Stimulated activated CD4-positive, alpha-beta T cell treated with anti-CD3 and anti-CD28 coated beads, Interleukin-4, amount 100 ng/mL, for 4 hours (primary cell): ENCODE data around the gene RASA2.
"Not testable (repeated sequence)": the region's sequence is repeated elsewhere in the genome, so short reads cannot be mapped to it uniquely, and the experiment has no call there.

Experiments
- DNase-seq, 2 experiments: peaks; one replicate each; pipeline ENCODE4 v3.0.0-alpha.2; 2020

RASA2 gene

DNA sequence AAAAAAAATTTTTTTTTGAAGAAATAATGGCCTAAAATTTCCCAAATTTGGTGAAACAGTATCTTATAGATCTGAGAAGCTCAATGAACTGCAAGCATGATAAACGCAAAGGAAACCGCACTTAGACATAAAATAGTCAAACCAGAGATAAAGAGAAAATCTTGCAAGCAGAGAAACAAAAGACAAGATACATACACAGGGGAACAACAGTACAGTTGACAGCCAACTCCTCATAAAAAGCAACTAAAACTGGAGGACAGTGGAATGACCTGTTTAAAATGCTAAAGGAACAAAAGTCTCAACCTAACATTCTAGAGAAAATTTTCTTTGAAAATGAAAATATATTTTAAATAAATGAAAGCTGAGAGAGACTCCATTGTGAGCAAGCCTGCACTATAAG is 107.5 kb downstream of the RASA2 start:
- no peak for DNase-seq

DNA sequence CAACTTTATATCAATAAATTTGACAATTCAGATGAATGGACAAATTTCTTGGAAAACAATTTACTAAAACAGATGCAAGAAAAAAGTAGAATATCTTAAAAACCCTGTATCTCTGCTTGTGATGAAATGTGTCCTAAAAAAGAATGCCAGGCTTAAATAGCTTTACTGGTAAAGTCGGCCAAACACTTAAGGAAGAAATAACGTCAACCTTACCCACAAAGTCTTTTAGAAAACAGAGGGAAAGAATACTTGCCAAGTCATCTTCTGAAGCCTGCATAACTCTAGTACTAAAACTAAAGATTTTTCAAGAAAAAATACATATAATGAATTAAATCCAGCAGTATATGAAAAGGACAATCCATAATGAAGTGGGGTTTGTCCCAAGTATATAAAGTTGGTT is 111.1 kb downstream of the RASA2 start:
- no peak for DNase-seq

DNA sequence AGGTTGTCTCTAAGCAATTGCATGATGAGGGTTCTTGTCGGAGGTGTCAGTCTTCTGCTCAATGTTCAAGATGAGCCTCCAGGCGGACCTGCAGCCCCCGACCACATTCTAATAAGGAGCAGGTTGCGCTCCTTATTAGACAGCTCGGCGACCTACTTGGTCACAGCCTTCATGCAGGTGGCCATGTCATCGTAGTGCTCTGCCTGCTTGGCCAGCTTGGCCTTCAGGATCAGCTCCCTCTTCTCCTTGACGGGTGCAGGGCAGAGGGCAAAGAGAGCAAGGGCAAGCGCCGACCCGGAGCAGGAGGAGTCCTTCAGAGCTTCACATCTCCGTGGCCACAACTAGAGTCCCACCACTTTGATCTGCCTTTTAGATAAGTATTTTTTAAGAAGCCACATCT is 113.5 kb downstream of the RASA2 start:
- DNase-seq: no peak

DNA sequence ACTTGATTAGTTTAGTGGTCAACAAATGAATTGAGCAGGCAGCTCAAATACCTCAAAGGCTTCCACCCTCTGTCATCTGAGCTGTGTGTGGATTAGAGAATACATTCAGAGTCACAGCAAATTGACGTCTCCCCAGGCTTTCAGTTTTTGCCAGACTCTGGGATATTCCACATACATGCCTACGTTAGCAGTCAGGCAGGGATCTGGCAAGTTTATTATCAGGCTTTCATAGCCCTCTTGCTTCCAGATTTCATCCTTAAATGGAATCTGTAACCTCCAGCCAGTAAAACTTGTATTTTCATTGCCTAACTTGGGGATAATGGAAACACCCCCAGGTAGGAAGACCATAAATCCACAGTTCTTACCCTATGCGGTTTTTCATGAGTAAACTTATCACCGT is 115.9 kb downstream of the RASA2 start:
- no peak for DNase-seq

DNA sequence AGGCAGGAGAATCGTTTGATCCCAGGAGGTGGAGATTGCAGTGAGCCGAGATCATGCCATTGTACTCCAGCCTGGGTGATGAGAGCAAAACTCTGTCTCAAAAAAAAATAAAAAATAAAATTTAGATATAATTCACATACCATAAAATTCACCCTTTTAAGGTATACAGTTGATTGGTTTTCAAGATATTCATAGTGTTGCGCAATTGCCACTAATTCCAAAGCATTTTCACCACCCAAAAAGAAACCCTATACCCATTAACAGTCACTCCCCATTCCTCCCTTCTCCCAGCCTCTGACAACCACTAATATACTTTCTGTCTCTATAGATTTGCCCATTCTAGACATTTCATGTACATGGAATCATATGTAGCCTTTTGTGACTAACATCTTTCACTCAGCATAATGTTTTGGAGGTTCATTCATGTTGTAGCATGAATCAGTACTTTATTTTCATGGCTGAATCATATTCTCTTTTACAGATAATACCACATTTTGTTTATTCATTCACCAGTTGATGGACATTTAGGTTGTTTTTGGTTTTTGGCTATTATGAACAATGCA is 116.7 kb downstream of the RASA2 start:
- DNase-seq: no peak

DNA sequence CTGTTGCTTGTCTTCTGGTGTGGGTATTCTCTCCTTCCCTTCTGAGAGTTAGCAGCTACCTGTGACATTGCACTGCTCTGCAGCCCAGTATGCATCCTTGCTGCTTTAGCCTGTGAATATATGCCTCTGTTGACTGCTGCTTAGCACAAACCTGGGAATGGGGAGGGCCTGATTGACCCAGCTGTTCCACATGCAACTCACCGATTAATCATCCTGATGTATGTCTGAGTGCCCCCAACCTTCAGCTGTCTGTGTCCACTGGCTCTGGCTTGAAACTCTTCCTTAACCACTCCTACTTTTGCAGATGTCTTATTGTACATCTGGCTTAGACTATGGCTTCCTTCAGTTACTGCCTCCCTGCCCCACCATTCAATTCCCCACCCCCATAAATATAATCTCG is 119.1 kb downstream of the RASA2 start:
- no peak for DNase-seq

DNA sequence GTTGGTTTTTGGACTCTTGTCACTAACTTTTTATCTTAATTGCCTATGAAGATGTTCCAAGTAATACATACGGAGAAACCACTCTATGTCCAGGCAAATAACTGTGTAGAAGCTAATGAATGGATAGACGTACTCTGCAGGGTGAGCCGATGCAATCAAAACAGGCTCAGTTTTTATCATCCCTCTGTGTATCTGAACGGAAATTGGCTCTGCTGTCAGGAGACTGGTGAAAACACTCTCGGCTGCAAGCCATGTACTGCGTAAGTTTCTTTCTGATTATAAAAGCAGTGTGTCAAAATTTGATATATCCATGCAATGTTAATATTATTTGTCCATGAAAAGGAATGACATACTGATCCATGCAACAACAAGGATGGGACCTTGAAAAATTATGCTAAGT is 121.6 kb downstream of the RASA2 start:
- no peak for DNase-seq

DNA sequence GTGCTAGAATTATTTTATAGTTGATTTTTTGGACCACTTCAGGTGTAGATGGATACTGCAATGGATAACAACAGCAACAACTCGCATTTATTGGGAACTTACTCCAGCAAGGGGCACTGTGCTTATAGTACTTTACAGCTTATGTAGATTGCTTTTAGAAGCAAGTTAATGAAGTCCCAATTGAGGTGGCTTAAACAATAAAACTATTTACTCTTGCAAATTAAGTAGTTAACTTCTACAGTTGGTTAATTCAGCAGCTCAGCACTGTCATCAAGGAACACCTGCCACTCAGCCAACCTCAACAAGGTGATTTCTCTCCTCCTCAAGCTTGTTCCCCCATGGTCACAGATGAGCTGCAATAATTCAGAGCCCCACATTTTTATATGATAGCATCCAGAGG is 124.1 kb downstream of the RASA2 start:
- no peak for DNase-seq

DNA sequence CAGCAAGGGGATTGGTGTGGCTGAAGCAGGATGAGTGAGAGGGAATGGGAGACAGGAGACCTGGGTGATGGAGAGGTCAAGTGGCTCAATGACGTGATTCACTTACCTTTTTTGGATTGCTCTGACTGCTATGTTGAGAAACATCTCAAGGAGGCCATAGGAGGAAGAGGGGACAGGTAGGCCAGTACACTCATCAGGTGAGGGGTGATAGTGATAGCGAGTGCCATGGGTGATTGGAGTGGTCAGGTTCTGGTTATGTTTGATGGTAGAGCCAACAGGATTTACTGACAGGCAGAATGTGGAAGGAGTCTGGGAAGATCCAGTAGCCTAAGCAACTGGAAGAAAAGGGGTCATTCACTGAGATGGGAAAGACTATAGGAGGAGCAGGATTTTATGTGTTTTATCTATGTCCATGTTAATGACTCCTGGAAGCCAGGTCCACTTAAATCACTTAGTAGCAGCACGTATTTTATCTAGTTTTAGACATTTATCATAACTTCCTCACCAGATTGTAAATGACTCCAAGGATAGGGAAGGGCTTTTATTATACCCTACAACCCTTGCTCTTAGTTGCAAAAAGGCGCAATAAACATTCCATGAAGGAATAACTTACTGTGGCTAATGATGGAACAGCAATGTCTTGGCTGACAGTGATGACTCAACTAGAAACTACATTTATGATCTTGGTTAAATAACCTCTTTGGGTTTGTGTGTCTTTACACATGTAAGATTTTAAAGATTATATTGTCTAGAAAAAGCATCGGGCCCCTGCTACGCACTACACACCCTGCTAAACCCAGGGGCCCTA is 131.5 kb downstream of the RASA2 start:
- no peak for DNase-seq

DNA sequence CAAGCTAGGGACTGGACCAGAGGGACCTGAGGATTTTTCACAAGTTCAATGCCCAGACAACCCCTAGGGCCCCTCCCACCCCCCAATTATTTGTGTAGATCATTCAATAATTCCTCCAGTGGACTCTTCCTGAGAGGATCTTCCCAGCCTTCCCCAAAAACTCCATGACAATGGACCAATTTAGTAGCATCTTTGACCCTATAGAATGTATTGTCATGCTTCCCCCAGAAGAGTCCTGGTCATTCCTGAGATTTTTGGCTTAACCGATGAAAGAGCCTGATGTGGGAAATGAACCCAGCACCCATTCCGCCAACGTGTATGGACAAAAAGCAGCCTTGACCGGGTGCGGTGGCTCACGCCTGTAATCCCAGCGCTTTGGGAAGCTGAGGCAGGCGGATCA is 132.1 kb downstream of the RASA2 start:
- DNase-seq: no peak

DNA sequence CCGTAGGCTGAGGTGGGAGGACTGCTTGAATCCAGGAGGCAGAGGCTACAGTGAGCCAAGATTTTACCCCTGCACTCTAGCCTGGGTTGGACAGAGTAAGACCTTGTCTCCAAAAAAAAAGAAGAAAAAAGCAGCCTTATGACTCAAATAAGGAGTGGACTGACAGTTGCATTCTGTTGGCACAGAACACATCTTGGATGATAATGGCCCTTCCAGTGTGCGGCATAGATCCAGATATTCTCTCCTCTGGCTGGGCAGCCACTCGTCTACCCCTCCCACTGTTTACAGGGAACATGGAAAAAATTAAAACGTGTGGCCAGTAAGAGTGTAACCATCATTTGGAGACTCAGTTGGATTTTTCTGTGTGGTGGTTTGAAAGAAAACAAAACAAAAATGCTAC is 132.6 kb downstream of the RASA2 start:
- DNase-seq: no peak

DNA sequence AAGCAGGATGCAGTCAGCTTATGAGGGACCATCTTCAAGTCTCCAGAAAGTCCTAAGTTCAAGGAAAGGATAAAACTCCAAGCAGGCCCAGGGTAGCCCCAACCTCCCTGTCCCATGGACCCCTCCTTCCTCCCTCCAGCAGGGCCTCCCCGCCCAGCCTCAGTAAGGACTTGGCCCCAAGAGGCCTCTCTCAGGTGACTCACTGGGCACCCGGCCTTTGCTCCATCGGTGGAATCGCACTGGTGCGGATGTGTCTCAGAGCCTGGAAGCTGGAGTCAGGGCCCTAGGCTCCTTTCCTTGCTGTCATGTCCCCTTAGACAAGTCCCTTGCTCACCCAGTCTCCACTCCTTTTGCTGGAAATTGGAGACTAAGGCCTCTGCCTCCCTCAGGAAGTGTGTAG is 136.9 kb downstream of the RASA2 start:
- DNase-seq: no peak

DNA sequence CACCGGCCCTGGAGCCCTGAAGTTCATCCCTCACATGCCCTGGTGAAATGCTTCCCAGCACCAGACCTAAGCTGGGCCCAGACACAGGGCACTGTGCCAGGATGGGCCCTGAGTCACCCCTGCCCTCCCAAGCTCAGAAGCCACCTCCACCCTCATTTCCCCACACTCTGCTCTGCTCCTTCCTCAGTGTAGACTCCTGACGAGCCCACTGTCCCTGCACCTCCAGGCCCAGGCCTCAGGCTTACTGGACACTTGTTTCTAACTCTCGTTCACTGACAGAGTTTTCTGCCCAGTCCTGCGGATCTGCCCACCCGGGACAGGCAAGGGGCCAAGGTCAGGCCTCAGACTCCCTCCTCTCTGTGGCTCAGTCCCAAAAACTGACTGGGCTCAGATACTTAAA is 138.7 kb downstream of the RASA2 start:
- DNase-seq: no peak

DNA sequence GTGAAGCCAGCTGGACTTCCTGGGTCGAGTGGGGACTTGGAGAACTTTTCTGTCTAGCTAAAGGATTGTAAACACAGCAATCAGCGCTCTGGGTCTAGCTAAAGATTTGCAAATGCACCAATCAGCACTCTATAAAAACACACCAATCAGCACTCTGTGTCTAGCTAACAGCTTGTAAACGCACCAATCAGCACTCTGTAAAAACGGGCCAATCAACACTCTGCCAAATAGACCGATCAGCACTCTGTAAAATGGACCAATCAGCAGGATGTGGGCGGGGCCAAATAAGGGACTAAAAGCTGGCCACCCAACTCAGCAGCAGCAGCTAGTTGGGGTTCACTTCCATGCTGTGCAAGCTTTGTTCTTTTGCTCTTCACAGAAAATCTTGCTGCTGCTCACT is 141.5 kb downstream of the RASA2 start:
- DNase-seq: not testable (repeated sequence)

DNA sequence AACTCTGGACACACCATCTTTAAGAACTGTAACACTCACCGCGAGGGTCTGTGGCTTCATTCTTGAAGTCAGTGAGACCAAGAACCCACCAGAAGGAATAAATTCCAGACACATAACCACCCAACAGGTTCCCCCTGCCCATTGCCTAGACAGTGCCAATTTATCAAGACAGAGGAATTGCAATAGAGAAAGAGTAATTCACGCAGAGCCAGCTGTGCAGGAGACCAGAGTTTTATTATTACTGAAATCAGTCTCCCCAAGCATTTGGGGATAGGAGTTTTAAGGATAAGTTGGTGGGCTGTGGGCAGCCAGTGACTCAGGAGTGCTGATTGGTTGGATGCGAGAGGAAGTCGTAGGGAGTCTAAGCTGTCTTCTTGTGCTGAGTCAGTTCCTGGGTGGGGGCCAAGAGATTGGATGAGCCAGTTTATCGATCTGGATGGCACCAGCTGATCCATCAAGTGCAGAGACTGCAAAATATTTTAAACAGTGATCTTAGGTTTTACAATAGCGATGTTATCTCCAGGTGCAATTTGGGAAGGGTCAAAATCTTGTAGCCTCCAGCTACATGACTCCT is 142.1 kb downstream of the RASA2 start:
- not testable (repeated sequence) for DNase-seq

DNA sequence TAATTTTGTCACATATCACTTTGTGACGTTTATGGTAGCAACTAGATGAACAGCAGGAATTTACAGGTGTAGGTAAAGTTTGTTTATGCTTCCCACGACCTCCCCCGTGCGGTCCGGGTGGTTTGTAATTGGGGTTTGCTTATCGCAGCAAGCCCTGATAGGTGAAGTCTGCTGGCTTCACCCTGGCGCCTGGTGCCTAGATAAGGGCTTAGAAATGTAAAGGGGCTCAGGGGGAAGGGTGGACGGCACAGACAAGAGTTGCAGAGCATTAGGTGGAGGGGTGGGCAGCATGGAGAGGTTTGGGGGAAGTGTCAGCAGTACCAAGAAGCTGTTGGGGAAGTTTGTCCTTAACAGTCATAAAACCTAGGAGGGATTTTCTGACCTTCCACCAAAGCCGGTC is 143.1 kb downstream of the RASA2 start:
- no peak for DNase-seq

DNA sequence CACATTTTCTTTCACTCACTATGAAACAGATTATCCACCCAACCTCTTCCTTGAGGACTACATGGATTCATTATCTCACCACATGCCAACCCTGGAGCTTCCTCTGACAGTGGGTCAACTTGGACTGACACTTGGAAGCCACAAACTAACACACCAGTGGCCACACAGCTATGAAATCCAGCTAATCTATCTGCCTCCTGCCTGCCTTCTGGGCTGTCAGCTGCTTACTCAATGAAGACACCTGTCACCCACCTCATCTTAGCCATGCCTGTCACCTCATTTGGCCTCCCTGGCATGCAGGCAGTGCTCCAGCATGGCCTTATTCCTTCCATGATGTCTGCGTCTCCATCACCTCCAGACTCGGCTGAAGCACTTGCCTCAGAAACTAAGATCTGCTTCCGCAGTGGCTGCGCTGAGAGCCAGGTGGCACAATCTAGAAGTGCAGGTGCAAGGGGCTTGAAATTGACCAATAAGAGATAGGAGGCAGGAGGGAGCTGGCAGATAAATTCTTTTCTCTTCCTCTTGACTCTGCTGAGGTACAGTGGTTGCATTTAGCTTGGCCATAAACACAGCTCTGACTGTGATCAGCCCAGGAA is 146.1 kb downstream of the RASA2 start:
- DNase-seq: no peak

DNA sequence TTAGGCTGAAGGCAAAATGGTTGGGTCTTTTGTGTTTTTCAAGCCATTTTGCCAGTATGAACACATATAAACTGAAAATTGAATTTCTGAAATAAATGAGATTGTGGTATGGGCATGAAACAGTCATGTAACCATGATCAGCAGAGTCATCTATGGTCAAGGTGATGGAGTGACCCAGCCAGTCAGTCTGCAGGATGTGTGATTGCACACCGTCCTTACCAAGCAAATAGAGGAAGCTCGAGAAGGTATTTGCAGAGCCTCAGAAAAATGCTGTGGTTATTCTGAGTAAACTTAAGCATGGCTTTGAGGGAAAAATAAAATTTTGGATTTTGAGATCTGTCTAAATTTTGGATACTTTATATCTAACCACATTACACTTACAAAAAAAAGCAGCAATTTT is 155.4 kb downstream of the RASA2 start:
- no peak for DNase-seq

DNA sequence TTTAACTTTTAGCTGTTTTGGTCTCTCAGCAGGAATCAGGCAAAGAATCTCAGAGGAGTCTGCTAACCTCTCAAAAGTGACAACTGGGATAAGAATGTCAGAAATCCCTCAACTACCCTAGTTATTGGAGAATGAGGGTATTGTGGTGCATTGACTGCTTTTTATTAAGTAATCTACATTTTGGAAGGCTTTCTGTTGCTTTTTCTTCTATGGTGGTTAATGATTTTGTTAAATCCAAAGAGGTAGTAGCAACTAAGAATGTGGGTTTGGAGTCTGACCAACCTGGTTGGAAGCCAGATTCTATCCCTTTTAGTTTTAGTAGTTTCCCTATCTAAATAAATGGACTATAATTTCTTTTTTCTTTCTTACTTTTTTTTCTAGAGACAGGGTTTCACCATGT is 156.6 kb downstream of the RASA2 start:
- no peak for DNase-seq

DNA sequence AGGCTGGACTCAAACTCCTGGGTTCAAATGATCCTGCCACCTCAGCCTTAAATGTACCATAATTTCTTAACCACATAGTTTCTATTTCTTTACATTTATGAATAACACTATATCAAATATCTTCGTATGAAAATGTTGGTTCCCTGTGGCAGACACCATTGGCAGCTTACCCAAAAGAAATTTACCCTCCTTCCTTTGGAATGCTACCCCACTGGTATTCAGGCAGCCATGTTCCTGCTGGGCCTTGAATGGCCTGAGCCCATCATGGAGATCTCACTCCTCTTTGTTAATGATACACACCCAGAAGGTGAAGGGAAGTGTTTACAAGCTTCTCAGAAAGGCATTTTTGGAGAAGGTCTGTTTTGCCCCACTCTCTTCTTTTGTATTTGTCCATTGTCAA is 157.0 kb downstream of the RASA2 start:
- DNase-seq: no peak

DNA sequence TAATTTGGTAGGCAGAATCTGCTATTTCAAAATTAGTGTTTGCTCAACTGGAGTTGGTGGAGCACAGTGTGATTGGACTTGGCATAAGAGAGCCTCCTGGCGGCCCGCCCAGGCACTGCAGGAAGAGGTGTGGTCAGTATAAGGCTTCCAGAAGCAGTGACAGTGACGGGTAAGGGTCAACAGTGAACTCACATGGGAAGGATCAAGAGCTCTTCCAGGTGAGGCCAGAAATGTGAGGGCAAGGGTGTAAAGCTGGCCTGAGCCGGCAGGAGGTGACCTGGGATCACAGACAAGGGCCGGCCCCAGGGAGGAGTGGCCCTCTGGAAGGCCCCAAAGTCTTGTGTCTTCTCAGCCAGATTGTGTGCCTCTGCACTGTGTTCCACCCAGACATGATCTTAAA is 158.1 kb downstream of the RASA2 start:
- peak; percentile 44 to 64 for DNase-seq

DNA sequence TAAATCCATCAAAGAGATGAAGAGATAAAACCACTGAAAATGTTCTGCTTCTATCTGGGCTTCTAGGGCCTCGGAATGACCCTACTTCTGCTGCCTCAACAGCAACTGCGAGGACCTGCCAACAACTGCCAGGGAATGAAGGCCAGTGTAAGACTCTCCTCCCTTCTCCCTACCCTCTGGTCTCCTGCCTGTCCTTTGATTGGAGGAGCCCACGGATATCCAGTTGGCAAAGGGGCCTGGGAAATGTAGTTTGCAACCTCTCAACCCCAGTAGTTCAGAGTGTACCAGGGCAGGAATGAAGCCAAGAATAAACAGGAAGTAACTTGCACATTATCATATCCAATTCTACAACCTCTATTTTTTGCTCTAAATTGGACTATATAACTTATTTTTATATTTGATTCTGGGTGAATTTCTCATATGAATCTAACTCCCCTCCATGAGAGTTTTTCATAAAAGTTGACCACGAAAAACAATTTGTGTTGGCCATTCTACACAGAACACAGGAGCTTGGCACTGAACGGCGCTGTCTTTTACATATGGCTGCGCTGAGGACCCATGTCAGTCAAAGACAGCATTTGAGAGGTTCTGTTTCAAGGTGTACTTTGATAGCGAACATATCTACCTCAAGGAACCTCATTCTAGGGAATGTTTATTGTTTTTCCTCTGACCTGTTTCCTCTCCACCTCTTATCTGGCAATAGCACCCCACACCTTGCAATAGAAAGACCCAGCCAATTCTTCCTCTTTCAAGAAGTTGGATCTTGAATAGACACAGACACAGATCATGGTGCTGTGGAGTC is 160.1 kb downstream of the RASA2 start:
- no peak for DNase-seq

DNA sequence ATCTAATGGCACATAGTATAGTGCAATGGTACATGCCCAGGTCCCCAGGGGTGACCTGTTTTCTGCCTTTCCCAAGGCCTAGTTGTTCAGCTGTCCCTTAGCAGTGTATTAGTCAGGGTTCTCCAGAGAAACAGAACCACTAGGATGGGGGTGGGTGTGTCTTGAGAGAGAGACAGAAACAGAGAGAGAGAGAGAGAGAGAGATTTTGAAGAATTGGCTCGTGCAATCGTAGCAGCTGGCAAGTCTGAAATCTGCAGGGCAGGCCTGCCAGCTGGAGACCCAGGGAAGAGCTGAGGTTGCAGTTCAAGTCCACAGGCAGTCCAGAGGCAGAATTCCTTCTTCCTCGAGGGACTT is 160.7 kb downstream of the RASA2 start:
- no peak for DNase-seq
